Measurements from ENCODE around the gene FBXO17. TPM values are rescaled to one million over a fixed set of nuclear protein-coding genes. Genes with fewer than 3 reads are reported as not detected.

The FBXO17 gene
- total and polyA plus RNA-seq, 2 donors (not counting 1 experiment from before 2014, with no cell fraction given): not detected

DNA sequence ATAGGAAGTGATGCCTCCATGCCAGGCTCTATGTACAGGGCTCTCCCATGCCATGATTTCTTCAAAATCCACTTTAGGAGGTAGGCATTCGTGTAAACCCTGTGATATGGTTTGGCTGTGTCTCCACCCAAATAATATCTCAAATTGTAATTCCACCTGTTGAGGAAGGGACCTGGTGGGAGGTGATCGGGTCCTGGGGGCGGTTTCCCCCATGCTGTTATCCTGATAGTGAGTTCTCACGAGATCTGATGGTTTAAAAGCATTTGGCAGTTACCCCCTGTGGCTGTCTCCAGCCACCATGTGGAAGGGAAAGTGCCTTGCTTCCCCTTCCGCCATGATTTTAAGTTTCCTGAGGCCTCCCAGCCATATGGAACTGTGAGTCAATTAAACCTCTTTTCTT lies 53.1 kb downstream of the FBXO17 start:
- Mint-ChIP-seq H3K27ac (no peak overlapping the region), H3K4me1 (no peaks in the 10 kb centered on the region), H3K4me3 (no peak overlapping the region), H3K9me3 (ENCODE audit: insufficient read depth) (no peaks in the 10 kb centered on the region), H3K27me3 (no peaks in the 10 kb centered on the region)
- Histone ChIP-seq H3K79me2 (ENCODE audit: control insufficient read depth, insufficient read depth, low read length) (peaks cover 10% of the 10 kb centered on the region), H3K27me3 (replicated peaks in 1 of 4; ENCODE audit: control extremely low read depth in 1 of 4, control insufficient read depth in 3 of 4, insufficient read depth in 4 of 4, low read length in 3 of 4) (no peaks in the 10 kb centered on the region), H2AFZ (ENCODE audit: insufficient read depth, low read depth, low read length, poor library complexity, severe bottlenecking) (no peak overlapping the region), H3K4me2 (replicated peaks; ENCODE audit: low read depth, low read length, poor library complexity, severe bottlenecking) (no peak overlapping the region), H3K9me3 (ENCODE audit: control extremely low read depth in 1 of 3, control insufficient read depth in 2 of 3, insufficient read depth in 1 of 3, low read length in 2 of 3) (no peaks in the 10 kb centered on the region), H3K27ac (ENCODE audit: low read length in 2 of 2) (no peak overlapping the region), H3K9ac (ENCODE audit: low read length) (no peak overlapping the region), H4K20me1 (ENCODE audit: control insufficient read depth, insufficient read depth, low read length, poor library complexity, severe bottlenecking) (no peaks in the 10 kb centered on the region), H3K4me3 (ENCODE audit: control extremely low read depth in 1 of 5, extremely low read depth in 1 of 5, insufficient read depth in 1 of 5, low read depth in 2 of 5, low read length in 4 of 5) (no peak overlapping the region), H3K4me1 (ENCODE audit: control insufficient read depth in 2 of 2, insufficient read depth in 2 of 2, low read length in 2 of 2) (no peaks in the 10 kb centered on the region), H3K36me3 (replicated peaks in 1 of 2; ENCODE audit: control extremely low read depth in 1 of 2, control insufficient read depth in 1 of 2, extremely low read depth in 1 of 2, insufficient read depth in 2 of 2, low read length in 1 of 2) (peaks cover 1 to 17% of the 10 kb centered on the region in 2 experiments)
- ChIA-PET POLR2A (interaction anchor here (0.6 kb wide), 1 partner anchor 284 kb away, joined by 4 read pairs; no protein-coding TSS in a partner anchor), CTCF (no interaction called here)
- no peak for DNase-seq
- intact Hi-C loops (cut with micrococcal nuclease): no loop called here
- WGBS (ENCODE audit: insufficient coverage): 100% methylated on average over 3 of the region's 5 CpGs
- no peak for ATAC-seq (ENCODE audit: low read depth)
- TF ChIP-seq EZH2 (IDR thresholded peaks at IDR 0.05; ENCODE audit: borderline replicate concordance, insufficient read depth, low read depth, low read length, poor library complexity, severe bottlenecking): no peak
- TF ChIP-seq, protein P1, sequence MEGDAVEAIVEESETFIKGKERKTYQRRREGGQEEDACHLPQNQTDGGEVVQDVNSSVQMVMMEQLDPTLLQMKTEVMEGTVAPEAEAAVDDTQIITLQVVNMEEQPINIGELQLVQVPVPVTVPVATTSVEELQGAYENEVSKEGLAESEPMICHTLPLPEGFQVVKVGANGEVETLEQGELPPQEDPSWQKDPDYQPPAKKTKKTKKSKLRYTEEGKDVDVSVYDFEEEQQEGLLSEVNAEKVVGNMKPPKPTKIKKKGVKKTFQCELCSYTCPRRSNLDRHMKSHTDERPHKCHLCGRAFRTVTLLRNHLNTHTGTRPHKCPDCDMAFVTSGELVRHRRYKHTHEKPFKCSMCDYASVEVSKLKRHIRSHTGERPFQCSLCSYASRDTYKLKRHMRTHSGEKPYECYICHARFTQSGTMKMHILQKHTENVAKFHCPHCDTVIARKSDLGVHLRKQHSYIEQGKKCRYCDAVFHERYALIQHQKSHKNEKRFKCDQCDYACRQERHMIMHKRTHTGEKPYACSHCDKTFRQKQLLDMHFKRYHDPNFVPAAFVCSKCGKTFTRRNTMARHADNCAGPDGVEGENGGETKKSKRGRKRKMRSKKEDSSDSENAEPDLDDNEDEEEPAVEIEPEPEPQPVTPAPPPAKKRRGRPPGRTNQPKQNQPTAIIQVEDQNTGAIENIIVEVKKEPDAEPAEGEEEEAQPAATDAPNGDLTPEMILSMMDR (IDR thresholded peaks at IDR 0.05): no peak

GRCh38 chr19:38921420-38922274 lies 53.9 kb downstream of the FBXO17 start:
- DNase-seq: no peak
- H3K27ac ChIP-seq (ENCODE audit: low read length in 2 of 2): no peak overlapping the region
- CTCF ChIA-PET: no interaction called here

More at GRCh38 chr19:38921420-38922274, 53.9 kb downstream of the FBXO17 start:
- WGBS (ENCODE audit: insufficient coverage): 100% methylated on average over 15 of the region's 20 CpGs
- H3K27me3 ChIP-seq (replicated peaks in 1 of 4; ENCODE audit: control extremely low read depth in 1 of 4, control insufficient read depth in 3 of 4, insufficient read depth in 4 of 4, low read length in 3 of 4): no peaks in the 10 kb centered on the region
- H2AFZ ChIP-seq (ENCODE audit: insufficient read depth, low read depth, low read length, poor library complexity, severe bottlenecking): no peak overlapping the region
- ATAC-seq (ENCODE audit: low read depth): no peak
- Mint-ChIP-seq H3K4me3 (no peak overlapping the region), H3K27me3 (no peaks in the 10 kb centered on the region), H3K4me1 (no peaks in the 10 kb centered on the region), H3K27ac (no peak overlapping the region), H3K9me3 (ENCODE audit: insufficient read depth) (no peaks in the 10 kb centered on the region)
- H4K20me1 ChIP-seq (ENCODE audit: control insufficient read depth, insufficient read depth, low read length, poor library complexity, severe bottlenecking): no peaks in the 10 kb centered on the region
- H3K9me3 ChIP-seq (ENCODE audit: control extremely low read depth in 1 of 3, control insufficient read depth in 2 of 3, insufficient read depth in 1 of 3, low read length in 2 of 3): no peaks in the 10 kb centered on the region
- no peak overlapping the region for H3K9ac ChIP-seq (ENCODE audit: low read length)
- no peak overlapping the region for H3K4me3 ChIP-seq (ENCODE audit: control extremely low read depth in 1 of 5, extremely low read depth in 1 of 5, insufficient read depth in 1 of 5, low read depth in 2 of 5, low read length in 4 of 5)
- peaks cover 1 to 17% of the 10 kb centered on the region in 2 experiments for H3K36me3 ChIP-seq (replicated peaks in 1 of 2; ENCODE audit: control extremely low read depth in 1 of 2, control insufficient read depth in 1 of 2, extremely low read depth in 1 of 2, insufficient read depth in 2 of 2, low read length in 1 of 2)
- H3K79me2 ChIP-seq (ENCODE audit: control insufficient read depth, insufficient read depth, low read length): peaks cover 10% of the 10 kb centered on the region
- no peaks in the 10 kb centered on the region for H3K4me1 ChIP-seq (ENCODE audit: control insufficient read depth in 2 of 2, insufficient read depth in 2 of 2, low read length in 2 of 2)
- no peak overlapping the region for H3K4me2 ChIP-seq (replicated peaks; ENCODE audit: low read depth, low read length, poor library complexity, severe bottlenecking)
- TF ChIP-seq, protein P1 (IDR thresholded peaks at IDR 0.05): no peak
- TF ChIP-seq EZH2 (IDR thresholded peaks at IDR 0.05; ENCODE audit: borderline replicate concordance, insufficient read depth, low read depth, low read length, poor library complexity, severe bottlenecking): no peak
- POLR2A ChIA-PET: no interaction called here
- intact Hi-C loops (cut with micrococcal nuclease): no loop called here

All from B cell (primary cell).